HEK293T (cell line): ENCODE data around the gene PPP1R12B.
"Not testable (repeated sequence)": the region's sequence is repeated elsewhere in the genome, so short reads cannot be mapped to it uniquely, and the experiment has no call there.

Source experiments
- ARNT ChIP-seq: fragments of 450-650 bp; IDR thresholded peaks from 2 replicates; pipeline ENCODE4 v1.6.1; 2017; ENCODE audit warnings: mild to moderate bottlenecking
- BHLHE40 ChIP-seq: fragments of 450-650 bp; IDR thresholded peaks from 2 replicates; pipeline ENCODE4 v1.6.1; 2016; ENCODE audit warnings: mild to moderate bottlenecking, moderate library complexity, borderline replicate concordance
- HDGF ChIP-seq: fragments of 450-650 bp; IDR thresholded peaks from 2 replicates; pipeline ENCODE4 v1.6.1; 2017; ENCODE audit warnings: antibody characterized with exemption, borderline replicate concordance
- SP1 ChIP-seq: fragments of 450-650 bp; IDR thresholded peaks from 2 replicates; pipeline ENCODE4 v1.6.1; 2017
- ZNF384 ChIP-seq: fragments of 450-650 bp; IDR thresholded peaks from 2 replicates; pipeline ENCODE4 v1.6.1; 2016

DNA sequence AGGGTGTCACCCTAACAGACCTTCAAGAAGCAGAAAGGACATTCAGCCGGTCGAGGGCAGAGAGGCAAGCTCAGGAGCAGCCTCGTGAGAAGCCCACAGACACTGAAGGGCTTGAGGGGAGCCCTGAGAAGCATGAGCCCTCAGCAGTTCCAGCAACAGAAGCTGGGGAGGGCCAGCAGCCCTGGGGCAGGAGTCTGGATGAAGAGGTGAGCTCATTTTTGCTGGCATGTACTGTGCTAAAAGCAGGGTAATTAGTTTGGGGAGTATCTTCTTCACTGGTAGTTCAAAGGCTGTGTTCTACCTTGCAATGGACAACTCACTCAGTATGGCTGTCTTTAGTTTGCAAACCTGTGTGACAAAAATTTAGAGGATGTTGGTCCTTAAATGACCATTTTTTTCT is 144.6 kb downstream of the PPP1R12B start:
- not testable (repeated sequence) for TF ChIP-seq BHLHE40, ZNF384, ARNT, SP1, HDGF
